Left lung (tissue), 10 donors: ENCODE results near the gene PRSS48. TPM values are rescaled to one million over a fixed set of nuclear protein-coding genes. Genes with fewer than 3 reads are reported as not detected.
"Not testable (repeated sequence)": the region's sequence is repeated elsewhere in the genome, so short reads cannot be mapped to it uniquely, and the experiment has no call there.

Source experiments
- ATAC-seq: fragments of 200-7000 bp; cut with Tn5 transposase; one replicate; pipeline ENCODE4 v1.9.1; 2020; ENCODE audit warnings: moderate library complexity
- DNase-seq, 4 donors: peaks; one replicate each; pipeline ENCODE4 v3.0.0-alpha.2; 2013 to 2020
- H3K27ac ChIP-seq, 2 donors: fragments of 200-600 bp; sonication (generic) in 1 of 2; one replicate each; pipeline versions ENCODE4 v1.5.0 to v1.8.0; 2020 to 2021
- H3K27me3 ChIP-seq, 2 donors: fragments of 200-600 bp; sonication (generic) in 1 of 2; one replicate each; pipeline versions ENCODE4 v1.5.0 to v1.8.0; 2020 to 2021
- H3K36me3 ChIP-seq, 2 donors: fragments of 200-600 bp; sonication (generic) in 1 of 2; one replicate each; pipeline versions ENCODE4 v1.5.0 to v1.8.0; 2020 to 2021
- H3K4me1 ChIP-seq, 2 donors: fragments of 200-600 bp; one replicate each; pipeline ENCODE4 v1.8.0; 2021
- H3K4me3 ChIP-seq, 2 donors: fragments of 200-600 bp; sonication (generic) in 1 of 2; one replicate each; pipeline versions ENCODE4 v1.5.0 to v1.8.0; 2020 to 2021; ENCODE audit warnings: mild to moderate bottlenecking in 1 of 2
- H3K9me3 ChIP-seq, 2 donors: fragments of 200-600 bp; sonication (generic) in 1 of 2; one replicate each; pipeline versions ENCODE4 v1.5.0 to v1.8.0; 2020 to 2021
- CTCF ChIP-seq, 2 donors: fragments of 200-600 bp; sonication (generic) in 1 of 2; IDR thresholded peaks; one replicate each; pipeline versions ENCODE4 v1.5.0 to v1.8.0; 2021; ENCODE audit warnings: antibody characterized with exemption in 2 of 2
- intact Hi-C, 2 donors: fragments of 100-400 bp; cut with DNase I; formaldehyde crosslinking; loops; one replicate each; pipeline versions ENCODE4 v1.11.2 to v1.14.2; 2022
- polyA plus RNA-seq, 6 donors: library from polyadenylated mRNA; unstranded; fragments of 120-200 nt; gene quantifications; one replicate each; pipeline ENCODE4 v1.2.1, GENCODE V29; 2013; ENCODE audit not compliant: insufficient read length in 6 of 6
- total RNA-seq, 2 donors: library from RNA; stranded (reverse); fragmentation: NEBNext Ultra II Directional; extraction: Animal tissue kit (Norgen Biotek cat#: 25700); gene quantifications; one replicate each; pipeline ENCODE4 v1.2.1, GENCODE V29; 2021
- donor health status: DM: no; HTN: yes; CAD: no.
- donor health status: DM: no; HTN: no; CAD: no.

The PRSS48 gene
- total and polyA plus RNA-seq, 8 donors: 0.20 to 0.21 TPM; not detected in 6

DNA sequence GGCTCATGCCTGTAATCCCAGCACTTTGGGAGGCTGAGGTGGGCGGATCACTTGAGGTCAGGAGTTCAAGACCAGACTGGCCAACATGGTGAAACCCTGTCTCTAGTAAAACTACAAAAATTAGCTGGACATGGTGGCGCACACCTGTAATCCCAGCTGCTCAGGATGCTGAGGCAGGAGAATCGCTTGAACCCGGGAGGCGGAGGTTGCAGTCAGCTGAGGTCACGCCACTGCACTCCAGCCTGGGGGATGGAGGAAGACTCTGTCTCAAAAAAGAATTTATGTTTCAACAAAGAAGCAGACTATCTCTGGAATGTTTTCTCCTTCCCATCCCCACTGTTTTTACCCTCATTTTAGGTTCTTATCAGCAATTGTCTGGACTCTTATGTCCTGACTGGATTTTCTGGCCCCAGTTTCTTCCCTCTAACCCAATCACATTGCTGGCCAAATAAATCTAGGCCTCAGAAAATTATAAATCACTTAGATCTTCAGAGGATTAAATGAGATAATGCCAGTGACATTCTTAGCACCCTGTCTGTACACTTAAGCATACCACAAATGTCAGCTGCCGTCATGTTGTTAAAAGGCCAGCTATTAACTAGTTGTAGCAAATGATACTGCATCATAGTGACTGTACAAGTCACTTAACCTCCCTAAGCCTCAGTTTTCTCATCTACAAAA is 44.9 kb upstream of the PRSS48 start:
- DNase-seq: no peak
- Histone ChIP-seq H3K9me3 (peaks cover 0 to 2% of the 10 kb centered on the region in 2 donors), H3K4me3 (no peak overlapping the region), H3K27me3 (no peaks in the 10 kb centered on the region), H3K36me3 (no peaks in the 10 kb centered on the region), H3K4me1 (no peaks in the 10 kb centered on the region), H3K27ac (no peak overlapping the region)
- ATAC-seq: no peak
- intact Hi-C loops: no loop called here
- no peak for TF ChIP-seq CTCF (IDR thresholded peaks at IDR 0.05)

- H3K4me3 ChIP-seq: no peak overlapping the region
- no peak for ATAC-seq
- TF ChIP-seq CTCF (IDR thresholded peaks at IDR 0.05): no peak
- intact Hi-C loops: no loop called here
- no peaks in the 10 kb centered on the region for H3K36me3 ChIP-seq
- H3K27ac ChIP-seq: no peak overlapping the region
- H3K27me3 ChIP-seq: no peaks in the 10 kb centered on the region
- peaks cover 0 to 2% of the 10 kb centered on the region in 2 donors for H3K9me3 ChIP-seq
- DNase-seq: no peak
- no peaks in the 10 kb centered on the region for H3K4me1 ChIP-seq
Measured at GRCh38 chr4:151233600-151233999, 43.4 kb upstream of the PRSS48 start.

DNA sequence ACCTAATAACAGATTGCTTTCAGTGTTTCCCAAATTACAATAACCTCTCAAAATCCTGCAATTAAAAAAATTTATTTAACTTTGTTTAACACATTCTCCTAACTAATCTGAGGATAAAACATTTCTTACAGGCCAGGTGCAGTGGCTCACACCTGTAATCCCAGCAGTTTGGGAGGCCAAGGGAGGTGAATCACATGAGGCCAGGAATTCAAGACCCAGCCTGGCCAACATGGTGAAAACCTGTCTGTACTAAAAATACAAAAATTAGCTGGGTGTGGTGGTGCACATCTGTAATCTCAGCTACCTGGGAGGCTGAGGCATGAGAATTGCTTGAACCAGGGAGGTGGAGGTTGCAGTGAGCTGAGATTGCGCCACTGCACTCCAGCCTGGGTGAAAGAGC is 41.6 kb upstream of the PRSS48 start:
- H3K27ac ChIP-seq, intact Hi-C loops, H3K4me3 ChIP-seq, DNase-seq, H3K27me3 ChIP-seq, H3K4me1 ChIP-seq, ATAC-seq, H3K36me3 ChIP-seq, H3K9me3 ChIP-seq: not testable (repeated sequence)

DNA sequence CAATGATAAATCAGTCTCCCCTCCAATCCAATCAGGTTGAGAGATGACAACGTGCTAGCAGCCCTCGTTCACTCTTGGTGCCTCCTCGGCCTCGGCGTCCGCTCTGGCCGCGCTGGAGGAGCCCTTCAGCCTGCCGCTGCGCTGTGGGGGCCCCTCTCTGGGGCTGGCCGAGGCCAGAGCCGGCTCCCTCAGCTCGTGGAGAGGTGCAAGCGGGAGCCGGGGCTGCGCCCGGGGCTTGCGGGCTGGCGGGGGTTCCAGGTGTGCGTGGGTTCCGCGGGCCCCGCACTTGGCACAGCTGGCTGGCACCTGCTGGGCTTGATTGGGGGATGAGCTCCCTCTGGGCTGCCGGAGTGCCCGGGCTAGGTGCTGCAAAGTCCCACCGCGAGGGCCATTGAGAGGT is 40.9 kb upstream of the PRSS48 start:
- H3K9me3 ChIP-seq: peaks cover 0 to 2% of the 10 kb centered on the region in 2 donors
- intact Hi-C loops: no loop called here
- TF ChIP-seq CTCF (IDR thresholded peaks at IDR 0.05): no peak
- H3K27me3 ChIP-seq: no peaks in the 10 kb centered on the region
- no peak overlapping the region for H3K27ac ChIP-seq
- no peak overlapping the region for H3K4me3 ChIP-seq
- DNase-seq: peak in 1 of 4 donors; percentile 76
- ATAC-seq: no peak
- H3K4me1 ChIP-seq: no peaks in the 10 kb centered on the region
- no peaks in the 10 kb centered on the region for H3K36me3 ChIP-seq

DNA sequence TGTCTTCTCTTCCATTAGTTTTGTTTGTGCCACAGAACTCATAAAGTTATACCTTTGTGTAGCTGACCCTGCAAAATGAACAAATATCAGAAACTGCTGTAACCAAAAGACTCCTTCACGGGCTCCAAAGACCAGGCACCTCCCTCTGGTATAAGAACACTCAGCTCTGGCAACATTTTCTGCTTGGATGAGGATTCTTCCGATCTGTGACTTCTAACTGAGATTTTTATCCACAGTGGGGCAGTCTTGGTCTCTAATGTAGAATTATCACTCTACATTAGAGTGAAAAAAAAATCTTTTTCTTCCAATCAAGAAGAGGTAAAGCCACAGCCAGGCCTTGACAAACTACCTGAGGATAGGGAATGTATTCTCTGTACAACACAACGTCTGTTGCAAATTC is 38.5 kb upstream of the PRSS48 start:
- Histone ChIP-seq H3K4me1 (no peaks in the 10 kb centered on the region), H3K27me3 (no peaks in the 10 kb centered on the region), H3K4me3 (no peak overlapping the region), H3K27ac (no peak overlapping the region), H3K36me3 (no peaks in the 10 kb centered on the region), H3K9me3 (peaks cover 0 to 2% of the 10 kb centered on the region in 2 donors)
- intact Hi-C loops: no loop called here
- ATAC-seq (peak; percentile 53), DNase-seq (peak in 1 of 4 donors; percentile 42)
- TF ChIP-seq CTCF (IDR thresholded peaks at IDR 0.05): no peak

GRCh38 chr4:151239608-151240007 is 37.4 kb upstream of the PRSS48 start:
- TF ChIP-seq CTCF (IDR thresholded peaks at IDR 0.05): no peak
- H3K4me3 ChIP-seq: no peak overlapping the region
- intact Hi-C loops: no loop called here
- no peaks in the 10 kb centered on the region for H3K36me3 ChIP-seq
- H3K4me1 ChIP-seq: no peaks in the 10 kb centered on the region
- DNase-seq (no peak), ATAC-seq (no peak)
- H3K27ac ChIP-seq: no peak overlapping the region
- no peaks in the 10 kb centered on the region for H3K27me3 ChIP-seq
- H3K9me3 ChIP-seq: peaks cover 0 to 2% of the 10 kb centered on the region in 2 donors
